GM23338 (cell line): ENCODE results near the gene TOX2. TPM values are rescaled to one million over a fixed set of nuclear protein-coding genes. Genes with fewer than 3 reads are reported as not detected.

Experiments used
- ATAC-seq: fragments of 200-7000 bp; cut with Tn5 transposase; 3 replicates; pipeline ENCODE4 v1.9.1; 2020
- DNase-seq: peaks from one replicate; pipeline ENCODE4 v3.0.0-alpha.2; 2015; ENCODE audit warnings: low spot score
- H2AFZ ChIP-seq: fragments of 200-600 bp; sonication (generic); 2 replicates; pipeline ENCODE4 v1.8.0; 2016; ENCODE audit warnings: antibody characterized with exemption, mild to moderate bottlenecking, moderate library complexity
- H3F3A ChIP-seq: fragments of 200-600 bp; sonication (generic); replicated peaks from 2 replicates; pipeline ENCODE4 v1.8.0; 2017; ENCODE audit warnings: antibody characterized with exemption, mixed run types, low read depth
- H3K27ac ChIP-seq: fragments of 200-600 bp; sonication (generic); 2 replicates; pipeline ENCODE4 v1.6.1; 2016; ENCODE audit warnings: low read depth
- H3K27me3 ChIP-seq: fragments of 200-600 bp; sonication (generic); 2 replicates; pipeline ENCODE4 v1.8.0; 2016; ENCODE audit warnings: mild to moderate bottlenecking, mixed run types, moderate library complexity; ENCODE audit not compliant: insufficient read depth
- H3K36me3 ChIP-seq: fragments of 200-600 bp; sonication (generic); 2 replicates; pipeline ENCODE4 v1.8.0; 2016; ENCODE audit warnings: mild to moderate bottlenecking; ENCODE audit not compliant: insufficient read depth
- H3K4me1 ChIP-seq: fragments of 200-600 bp; sonication (generic); 2 replicates; pipeline ENCODE4 v1.8.0; 2016; ENCODE audit warnings: mild to moderate bottlenecking, moderate library complexity; ENCODE audit not compliant: insufficient read depth
- H3K4me2 ChIP-seq: fragments of 200-600 bp; sonication (generic); 2 replicates; pipeline ENCODE4 v1.7.1; 2017; ENCODE audit warnings: mixed run types
- H3K4me3 ChIP-seq: fragments of 200-600 bp; sonication (generic); 2 replicates; pipeline ENCODE4 v1.6.1; 2016; ENCODE audit warnings: mixed run types
- H3K79me2 ChIP-seq: fragments of 200-600 bp; sonication (generic); replicated peaks from 2 replicates; pipeline ENCODE4 v1.8.0; 2017; ENCODE audit warnings: mild to moderate bottlenecking; ENCODE audit not compliant: insufficient read depth
- H3K9me2 ChIP-seq: fragments of 200-600 bp; sonication (generic); 2 replicates; pipeline ENCODE4 v1.8.0; 2017; ENCODE audit not compliant: insufficient read depth
- H4K20me1 ChIP-seq: fragments of 200-600 bp; sonication (generic); replicated peaks from 2 replicates; pipeline ENCODE4 v1.8.0; 2017; ENCODE audit warnings: mild to moderate bottlenecking; ENCODE audit not compliant: insufficient read depth
- H3K27ac Mint-ChIP-seq: 2 replicates; pipeline ENCODE4 v1.8.0; 2020; ENCODE audit warnings: inconsistent platforms, mild to moderate bottlenecking, moderate library complexity, mixed read lengths
- H3K27me3 Mint-ChIP-seq: 3 replicates; pipeline ENCODE4 v1.8.0; 2022; ENCODE audit warnings: low read depth, mild to moderate bottlenecking, moderate library complexity, mixed read lengths, inconsistent platforms; ENCODE audit not compliant: insufficient read depth, poor library complexity
- H3K36me3 Mint-ChIP-seq: 3 replicates; pipeline ENCODE4 v1.8.0; 2021; ENCODE audit warnings: low read depth, mild to moderate bottlenecking, inconsistent platforms, moderate library complexity, mixed read lengths
- H3K4me1 Mint-ChIP-seq: 3 replicates; pipeline ENCODE4 v1.8.0; 2020; ENCODE audit warnings: mild to moderate bottlenecking, inconsistent platforms, mixed read lengths
- H3K4me3 Mint-ChIP-seq: 3 replicates; pipeline ENCODE4 v1.8.0; 2021; ENCODE audit warnings: moderate library complexity, mild to moderate bottlenecking, inconsistent platforms, mixed read lengths
- H3K9me3 Mint-ChIP-seq: 3 replicates; pipeline ENCODE4 v1.8.0; 2020; ENCODE audit warnings: moderate library complexity, mild to moderate bottlenecking, inconsistent platforms, mixed read lengths
- CREB1 ChIP-seq: fragments of 250-450 bp; sonication (Bioruptor Pico); IDR thresholded peaks from 2 replicates; pipeline ENCODE4 v1.5.0; 2020; ENCODE audit warnings: low read depth, mild to moderate bottlenecking, moderate library complexity
- EZH2 ChIP-seq: fragments of 200-600 bp; sonication (generic); IDR thresholded peaks from one replicate; pipeline ENCODE4 v1.8.0; 2017; ENCODE audit warnings: antibody characterized with exemption, mild to moderate bottlenecking, low read depth; ENCODE audit not compliant: unreplicated experiment
- EZH2phosphoT487 ChIP-seq: fragments of 200-600 bp; sonication (generic); IDR thresholded peaks from one replicate; pipeline ENCODE4 v1.8.1; 2018; ENCODE audit warnings: antibody characterized with exemption; ENCODE audit not compliant: unreplicated experiment
- JUNB ChIP-seq: IDR thresholded peaks from one replicate; pipeline ENCODE4 v1.6.1; 2016; ENCODE audit warnings: antibody characterized with exemption; ENCODE audit not compliant: unreplicated experiment
- NANOG ChIP-seq: IDR thresholded peaks from 2 replicates; pipeline ENCODE4 v1.6.1; 2016; ENCODE audit warnings: antibody characterized with exemption, borderline replicate concordance
- POLR2AphosphoS5 ChIP-seq: IDR thresholded peaks from 2 replicates; pipeline ENCODE4 v1.6.1; 2016; ENCODE audit warnings: antibody characterized with exemption, low read depth
- STAT1 ChIP-seq: IDR thresholded peaks from one replicate; pipeline ENCODE4 v1.6.1; 2016; ENCODE audit warnings: antibody characterized with exemption; ENCODE audit not compliant: unreplicated experiment
- ZNF114 ChIP-seq: fragments of 250-450 bp; sonication (Bioruptor Pico); IDR thresholded peaks from 2 replicates; pipeline ENCODE4 v1.5.0; 2020; ENCODE audit warnings: mild to moderate bottlenecking, moderate library complexity
- ZNF331 ChIP-seq: fragments of 250-450 bp; sonication (Bioruptor Pico); IDR thresholded peaks from 2 replicates; pipeline ENCODE4 v1.5.0; 2020; ENCODE audit warnings: low read depth, mild to moderate bottlenecking, moderate library complexity
- polyA plus RNA-seq: library from polyadenylated mRNA; unstranded; fragments of >200 nt; fragmentation: Nextera tagmentation; extraction: Ambion mirVana; gene quantifications from 2 replicates; pipeline ENCODE4 v1.2.1, GENCODE V29; 2016
- total RNA-seq: library from RNA; depleted of rRNA; stranded (reverse); fragments of >200 nt; shearing (Covaris generic); gene quantifications from 2 replicates; pipeline ENCODE4 v1.2.3, GENCODE V29; 2014
- TF ChIP-seq, protein P1 (sequence below): IDR thresholded peaks from one replicate; pipeline ENCODE4 v1.6.1; 2018; ENCODE audit warnings: antibody characterized with exemption; ENCODE audit not compliant: unreplicated experiment
- TF ChIP-seq, protein P2 (sequence below): IDR thresholded peaks from 2 replicates; pipeline ENCODE4 v1.6.1; 2016; ENCODE audit warnings: antibody characterized with exemption
- TF ChIP-seq, protein P3 (sequence below), 2 experiments: fragments of 200-600 bp in 1 of 2; sonication (generic) in 1 of 2; conservative IDR thresholded peaks; 2 replicates each; pipeline versions ENCODE4 v1.5.1 to v1.6.1; 2016 to 2017; ENCODE audit warnings: antibody characterized with exemption in 2 of 2, low read depth in 2 of 2, mild to moderate bottlenecking in 2 of 2, moderate library complexity in 1 of 2
- TF ChIP-seq, protein P4 (sequence below): fragments of 250-450 bp; sonication (Bioruptor Pico); IDR thresholded peaks from 2 replicates; pipeline ENCODE4 v1.5.0; 2020; ENCODE audit warnings: mild to moderate bottlenecking, moderate library complexity

TOX2 gene
- total and polyA plus RNA-seq, 2 experiments from 2014 or later = 1.4 to 1.5 TPM

GRCh38 chr20:44052166-44052565, 137.5 kb downstream of the TOX2 start (continued):
- TF ChIP-seq ZNF331 (CRISPR knock-in tag) = no peak
- TF ChIP-seq STAT1 = no peak
- no peak for TF ChIP-seq POLR2AphosphoS5
- TF ChIP-seq EZH2 = no peak
- no peak for TF ChIP-seq NANOG
- no peak for TF ChIP-seq ZNF114 (CRISPR knock-in tag)
- TF ChIP-seq, protein P1, sequence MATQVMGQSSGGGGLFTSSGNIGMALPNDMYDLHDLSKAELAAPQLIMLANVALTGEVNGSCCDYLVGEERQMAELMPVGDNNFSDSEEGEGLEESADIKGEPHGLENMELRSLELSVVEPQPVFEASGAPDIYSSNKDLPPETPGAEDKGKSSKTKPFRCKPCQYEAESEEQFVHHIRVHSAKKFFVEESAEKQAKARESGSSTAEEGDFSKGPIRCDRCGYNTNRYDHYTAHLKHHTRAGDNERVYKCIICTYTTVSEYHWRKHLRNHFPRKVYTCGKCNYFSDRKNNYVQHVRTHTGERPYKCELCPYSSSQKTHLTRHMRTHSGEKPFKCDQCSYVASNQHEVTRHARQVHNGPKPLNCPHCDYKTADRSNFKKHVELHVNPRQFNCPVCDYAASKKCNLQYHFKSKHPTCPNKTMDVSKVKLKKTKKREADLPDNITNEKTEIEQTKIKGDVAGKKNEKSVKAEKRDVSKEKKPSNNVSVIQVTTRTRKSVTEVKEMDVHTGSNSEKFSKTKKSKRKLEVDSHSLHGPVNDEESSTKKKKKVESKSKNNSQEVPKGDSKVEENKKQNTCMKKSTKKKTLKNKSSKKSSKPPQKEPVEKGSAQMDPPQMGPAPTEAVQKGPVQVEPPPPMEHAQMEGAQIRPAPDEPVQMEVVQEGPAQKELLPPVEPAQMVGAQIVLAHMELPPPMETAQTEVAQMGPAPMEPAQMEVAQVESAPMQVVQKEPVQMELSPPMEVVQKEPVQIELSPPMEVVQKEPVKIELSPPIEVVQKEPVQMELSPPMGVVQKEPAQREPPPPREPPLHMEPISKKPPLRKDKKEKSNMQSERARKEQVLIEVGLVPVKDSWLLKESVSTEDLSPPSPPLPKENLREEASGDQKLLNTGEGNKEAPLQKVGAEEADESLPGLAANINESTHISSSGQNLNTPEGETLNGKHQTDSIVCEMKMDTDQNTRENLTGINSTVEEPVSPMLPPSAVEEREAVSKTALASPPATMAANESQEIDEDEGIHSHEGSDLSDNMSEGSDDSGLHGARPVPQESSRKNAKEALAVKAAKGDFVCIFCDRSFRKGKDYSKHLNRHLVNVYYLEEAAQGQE = no peak
- no peak for TF ChIP-seq JUNB
- TF ChIP-seq CREB1 (CRISPR knock-in tag) = no peak
- TF ChIP-seq EZH2phosphoT487 = no peak
- TF ChIP-seq, protein P2, sequence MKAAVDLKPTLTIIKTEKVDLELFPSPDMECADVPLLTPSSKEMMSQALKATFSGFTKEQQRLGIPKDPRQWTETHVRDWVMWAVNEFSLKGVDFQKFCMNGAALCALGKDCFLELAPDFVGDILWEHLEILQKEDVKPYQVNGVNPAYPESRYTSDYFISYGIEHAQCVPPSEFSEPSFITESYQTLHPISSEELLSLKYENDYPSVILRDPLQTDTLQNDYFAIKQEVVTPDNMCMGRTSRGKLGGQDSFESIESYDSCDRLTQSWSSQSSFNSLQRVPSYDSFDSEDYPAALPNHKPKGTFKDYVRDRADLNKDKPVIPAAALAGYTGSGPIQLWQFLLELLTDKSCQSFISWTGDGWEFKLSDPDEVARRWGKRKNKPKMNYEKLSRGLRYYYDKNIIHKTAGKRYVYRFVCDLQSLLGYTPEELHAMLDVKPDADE = no peak
- TF ChIP-seq, protein P3, sequence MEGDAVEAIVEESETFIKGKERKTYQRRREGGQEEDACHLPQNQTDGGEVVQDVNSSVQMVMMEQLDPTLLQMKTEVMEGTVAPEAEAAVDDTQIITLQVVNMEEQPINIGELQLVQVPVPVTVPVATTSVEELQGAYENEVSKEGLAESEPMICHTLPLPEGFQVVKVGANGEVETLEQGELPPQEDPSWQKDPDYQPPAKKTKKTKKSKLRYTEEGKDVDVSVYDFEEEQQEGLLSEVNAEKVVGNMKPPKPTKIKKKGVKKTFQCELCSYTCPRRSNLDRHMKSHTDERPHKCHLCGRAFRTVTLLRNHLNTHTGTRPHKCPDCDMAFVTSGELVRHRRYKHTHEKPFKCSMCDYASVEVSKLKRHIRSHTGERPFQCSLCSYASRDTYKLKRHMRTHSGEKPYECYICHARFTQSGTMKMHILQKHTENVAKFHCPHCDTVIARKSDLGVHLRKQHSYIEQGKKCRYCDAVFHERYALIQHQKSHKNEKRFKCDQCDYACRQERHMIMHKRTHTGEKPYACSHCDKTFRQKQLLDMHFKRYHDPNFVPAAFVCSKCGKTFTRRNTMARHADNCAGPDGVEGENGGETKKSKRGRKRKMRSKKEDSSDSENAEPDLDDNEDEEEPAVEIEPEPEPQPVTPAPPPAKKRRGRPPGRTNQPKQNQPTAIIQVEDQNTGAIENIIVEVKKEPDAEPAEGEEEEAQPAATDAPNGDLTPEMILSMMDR (conservative IDR thresholded peaks at IDR 0.05; ENCODE audit: low read depth in 2 of 2) = no peak

DNA sequence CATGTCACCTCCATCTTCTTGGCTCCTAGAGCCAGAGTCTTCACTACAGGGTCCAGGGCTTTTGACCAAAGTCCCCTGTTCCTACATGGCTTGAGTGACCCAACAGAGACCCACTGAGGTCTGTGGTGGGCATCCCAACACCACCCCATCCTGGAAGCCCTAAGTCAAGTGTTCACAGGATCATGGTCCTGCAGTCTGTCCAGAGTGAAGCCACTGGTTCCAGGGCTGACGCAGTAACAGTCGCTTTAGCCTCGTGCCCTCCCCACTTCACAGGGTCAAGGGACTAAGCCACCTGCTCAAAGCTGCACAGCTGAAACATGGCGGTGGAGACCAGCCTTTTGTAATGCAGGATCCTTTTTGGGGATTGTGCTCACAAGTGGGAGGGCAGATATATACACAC, 138.4 kb downstream of the TOX2 start:
- no peaks in the 10 kb centered on the region for H4K20me1 ChIP-seq
- H3K27ac ChIP-seq = no peak overlapping the region
- ATAC-seq = no peak
- H3K9me3 Mint-ChIP-seq = no peaks in the 10 kb centered on the region
- peaks cover 8% of the 10 kb centered on the region for H3K27me3 Mint-ChIP-seq
- no peaks in the 10 kb centered on the region for H3K9me2 ChIP-seq
- no peak for DNase-seq
- no peaks in the 10 kb centered on the region for H3K27me3 ChIP-seq
- H2AFZ ChIP-seq = no peak overlapping the region
- H3K36me3 ChIP-seq = no peaks in the 10 kb centered on the region
- H3K4me1 Mint-ChIP-seq = no peaks in the 10 kb centered on the region
- no peaks in the 10 kb centered on the region for H3K79me2 ChIP-seq
- no peaks in the 10 kb centered on the region for H3F3A ChIP-seq
- no peaks in the 10 kb centered on the region for H3K4me1 ChIP-seq
- no peaks in the 10 kb centered on the region for H3K36me3 Mint-ChIP-seq
- no peak overlapping the region for H3K4me2 ChIP-seq
- H3K4me3 Mint-ChIP-seq = no peak overlapping the region
- no peak overlapping the region for H3K27ac Mint-ChIP-seq
- H3K4me3 ChIP-seq = no peak overlapping the region
- TF ChIP-seq EZH2 (no peak), ZNF114 (CRISPR knock-in tag) (no peak), NANOG (no peak), STAT1 (no peak), JUNB (no peak)
- TF ChIP-seq, protein P4, sequence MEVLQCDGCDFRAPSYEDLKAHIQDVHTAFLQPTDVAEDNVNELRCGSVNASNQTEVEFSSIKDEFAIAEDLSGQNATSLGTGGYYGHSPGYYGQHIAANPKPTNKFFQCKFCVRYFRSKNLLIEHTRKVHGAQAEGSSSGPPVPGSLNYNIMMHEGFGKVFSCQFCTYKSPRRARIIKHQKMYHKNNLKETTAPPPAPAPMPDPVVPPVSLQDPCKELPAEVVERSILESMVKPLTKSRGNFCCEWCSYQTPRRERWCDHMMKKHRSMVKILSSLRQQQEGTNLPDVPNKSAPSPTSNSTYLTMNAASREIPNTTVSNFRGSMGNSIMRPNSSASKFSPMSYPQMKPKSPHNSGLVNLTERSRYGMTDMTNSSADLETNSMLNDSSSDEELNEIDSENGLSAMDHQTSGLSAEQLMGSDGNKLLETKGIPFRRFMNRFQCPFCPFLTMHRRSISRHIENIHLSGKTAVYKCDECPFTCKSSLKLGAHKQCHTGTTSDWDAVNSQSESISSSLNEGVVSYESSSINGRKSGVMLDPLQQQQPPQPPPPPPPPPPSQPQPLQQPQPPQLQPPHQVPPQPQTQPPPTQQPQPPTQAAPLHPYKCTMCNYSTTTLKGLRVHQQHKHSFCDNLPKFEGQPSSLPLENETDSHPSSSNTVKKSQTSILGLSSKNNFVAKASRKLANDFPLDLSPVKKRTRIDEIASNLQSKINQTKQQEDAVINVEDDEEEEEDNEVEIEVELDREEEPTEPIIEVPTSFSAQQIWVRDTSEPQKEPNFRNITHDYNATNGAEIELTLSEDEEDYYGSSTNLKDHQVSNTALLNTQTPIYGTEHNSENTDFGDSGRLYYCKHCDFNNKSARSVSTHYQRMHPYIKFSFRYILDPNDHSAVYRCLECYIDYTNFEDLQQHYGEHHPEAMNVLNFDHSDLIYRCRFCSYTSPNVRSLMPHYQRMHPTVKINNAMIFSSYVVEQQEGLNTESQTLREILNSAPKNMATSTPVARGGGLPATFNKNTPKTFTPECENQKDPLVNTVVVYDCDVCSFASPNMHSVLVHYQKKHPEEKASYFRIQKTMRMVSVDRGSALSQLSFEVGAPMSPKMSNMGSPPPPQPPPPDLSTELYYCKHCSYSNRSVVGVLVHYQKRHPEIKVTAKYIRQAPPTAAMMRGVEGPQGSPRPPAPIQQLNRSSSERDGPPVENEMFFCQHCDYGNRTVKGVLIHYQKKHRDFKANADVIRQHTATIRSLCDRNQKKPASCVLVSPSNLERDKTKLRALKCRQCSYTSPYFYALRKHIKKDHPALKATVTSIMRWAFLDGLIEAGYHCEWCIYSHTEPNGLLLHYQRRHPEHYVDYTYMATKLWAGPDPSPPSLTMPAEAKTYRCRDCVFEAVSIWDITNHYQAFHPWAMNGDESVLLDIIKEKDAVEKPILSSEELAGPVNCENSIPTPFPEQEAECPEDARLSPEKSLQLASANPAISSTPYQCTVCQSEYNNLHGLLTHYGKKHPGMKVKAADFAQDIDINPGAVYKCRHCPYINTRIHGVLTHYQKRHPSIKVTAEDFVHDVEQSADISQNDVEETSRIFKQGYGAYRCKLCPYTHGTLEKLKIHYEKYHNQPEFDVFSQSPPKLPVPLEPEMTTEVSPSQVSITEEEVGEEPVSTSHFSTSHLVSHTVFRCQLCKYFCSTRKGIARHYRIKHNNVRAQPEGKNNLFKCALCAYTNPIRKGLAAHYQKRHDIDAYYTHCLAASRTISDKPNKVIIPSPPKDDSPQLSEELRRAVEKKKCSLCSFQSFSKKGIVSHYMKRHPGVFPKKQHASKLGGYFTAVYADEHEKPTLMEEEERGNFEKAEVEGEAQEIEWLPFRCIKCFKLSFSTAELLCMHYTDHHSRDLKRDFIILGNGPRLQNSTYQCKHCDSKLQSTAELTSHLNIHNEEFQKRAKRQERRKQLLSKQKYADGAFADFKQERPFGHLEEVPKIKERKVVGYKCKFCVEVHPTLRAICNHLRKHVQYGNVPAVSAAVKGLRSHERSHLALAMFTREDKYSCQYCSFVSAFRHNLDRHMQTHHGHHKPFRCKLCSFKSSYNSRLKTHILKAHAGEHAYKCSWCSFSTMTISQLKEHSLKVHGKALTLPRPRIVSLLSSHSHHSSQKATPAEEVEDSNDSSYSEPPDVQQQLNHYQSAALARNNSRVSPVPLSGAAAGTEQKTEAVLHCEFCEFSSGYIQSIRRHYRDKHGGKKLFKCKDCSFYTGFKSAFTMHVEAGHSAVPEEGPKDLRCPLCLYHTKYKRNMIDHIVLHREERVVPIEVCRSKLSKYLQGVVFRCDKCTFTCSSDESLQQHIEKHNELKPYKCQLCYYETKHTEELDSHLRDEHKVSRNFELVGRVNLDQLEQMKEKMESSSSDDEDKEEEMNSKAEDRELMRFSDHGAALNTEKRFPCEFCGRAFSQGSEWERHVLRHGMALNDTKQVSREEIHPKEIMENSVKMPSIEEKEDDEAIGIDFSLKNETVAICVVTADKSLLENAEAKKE = no peak
